Smooth muscle cell (in vitro differentiated cells): ENCODE measurements around the gene TMEM183A. TPM values are rescaled to one million over a fixed set of nuclear protein-coding genes. Genes with fewer than 3 reads are reported as not detected.

Source experiments
- DNase-seq: peaks from one replicate; lab custom pipeline; 2025; ENCODE audit not compliant: unreplicated experiment; lab: John Stamatoyannopoulos, UW
- H2AFZ ChIP-seq: fragments of 200-600 bp; sonication (generic); 2 replicates; pipeline ENCODE4 v1.6.0; 2016; ENCODE audit warnings: antibody characterized with exemption, low read depth, mild to moderate bottlenecking
- H3F3A ChIP-seq: fragments of 200-600 bp; sonication (generic); 2 replicates; pipeline ENCODE4 v1.6.0; 2017; ENCODE audit warnings: antibody characterized with exemption, low read depth
- H3K27ac ChIP-seq: fragments of 200-600 bp; sonication (generic); 2 replicates; pipeline ENCODE4 v1.5.1; 2016; ENCODE audit warnings: low read depth, mild to moderate bottlenecking
- H3K27me3 ChIP-seq: fragments of 200-600 bp; sonication (generic); 2 replicates; pipeline ENCODE4 v1.6.1; 2016; ENCODE audit warnings: low read depth, mild to moderate bottlenecking
- H3K36me3 ChIP-seq: fragments of 200-600 bp; sonication (generic); 2 replicates; pipeline ENCODE4 v1.5.1; 2016; ENCODE audit warnings: low read depth
- H3K4me1 ChIP-seq: fragments of 200-600 bp; sonication (generic); 2 replicates; pipeline ENCODE4 v1.5.1; 2016; ENCODE audit warnings: low read depth
- H3K4me2 ChIP-seq: fragments of 200-600 bp; sonication (generic); 2 replicates; pipeline ENCODE4 v1.6.0; 2016; ENCODE audit warnings: mild to moderate bottlenecking
- H3K4me3 ChIP-seq: fragments of 200-600 bp; sonication (generic); 2 replicates; pipeline ENCODE4 v1.5.1; 2016; ENCODE audit warnings: mild to moderate bottlenecking
- H3K79me2 ChIP-seq: fragments of 200-600 bp; sonication (generic); 2 replicates; pipeline ENCODE4 v1.6.0; 2016; ENCODE audit warnings: low read depth, mild to moderate bottlenecking
- H3K9ac ChIP-seq: fragments of 200-600 bp; sonication (generic); 2 replicates; pipeline ENCODE4 v1.6.0; 2016; ENCODE audit warnings: low read depth
- H3K9me3 ChIP-seq: fragments of 200-600 bp; sonication (generic); replicated peaks from 2 replicates; pipeline ENCODE4 v1.5.1; 2016; ENCODE audit warnings: low read depth
- H4K20me1 ChIP-seq: fragments of 200-600 bp; sonication (generic); 2 replicates; pipeline ENCODE4 v1.6.0; 2016; ENCODE audit warnings: low read depth
- CTCF ChIP-seq: fragments of 200-600 bp; sonication (generic); IDR thresholded peaks from 2 replicates; pipeline ENCODE4 v1.5.1; 2017; ENCODE audit warnings: borderline replicate concordance, mild to moderate bottlenecking, antibody characterized with exemption; ENCODE audit not compliant: insufficient read depth, poor library complexity, severe bottlenecking
- WGBS: methylation state at CpG from one replicate; pipeline ENCODE4 v1.1.7; 2016; ENCODE audit warnings: low lambda C conversion rate; 5-methylcytosine and 5-hydroxymethylcytosine counted together
- polyA plus RNA-seq: library from polyadenylated mRNA; unstranded; fragments of >200 nt; fragmentation: Nextera tagmentation; extraction: Ambion mirVana; gene quantifications from 2 replicates; pipeline ENCODE4 v1.2.1, GENCODE V29; 2016
- total RNA-seq: library from RNA; depleted of rRNA; stranded (reverse); fragments of >200 nt; gene quantifications from 2 replicates; pipeline ENCODE4 v1.2.3, GENCODE V29; 2014

Gene TMEM183A
- total and polyA plus RNA-seq, 2 experiments from 2014 or later: 54.9 to 55.0 TPM

GRCh38 chr1:203045821-203046594 is 38.8 kb downstream of the TMEM183A start:
- Histone ChIP-seq H4K20me1 (peaks cover 70% of the 10 kb centered on the region), H3K79me2 (no peaks in the 10 kb centered on the region), H3F3A (peaks cover 4% of the 10 kb centered on the region), H3K27ac (no peak overlapping the region), H2AFZ (no peak overlapping the region), H3K9me3 (no peaks in the 10 kb centered on the region), H3K4me1 (peaks cover 6% of the 10 kb centered on the region), H3K36me3 (no peaks in the 10 kb centered on the region), H3K4me3 (no peak overlapping the region), H3K27me3 (no peaks in the 10 kb centered on the region), H3K9ac (no peak overlapping the region), H3K4me2 (peak overlapping the region; percentile 73)
- no peak for TF ChIP-seq CTCF
- 82% methylated on average over 15 of the region's 16 CpGs for WGBS
- DNase-seq: no peak

- peak overlapping the region; percentile 73 for H3K4me2 ChIP-seq
Observed at GRCh38 chr1:203046984-203047630, 39.9 kb downstream of the TMEM183A start.

GRCh38 chr1:203048086-203048485 is 40.9 kb downstream of the TMEM183A start:
- Histone ChIP-seq H3K9me3 (no peaks in the 10 kb centered on the region), H3F3A (peaks cover 4% of the 10 kb centered on the region), H3K4me3 (no peak overlapping the region), H3K27me3 (no peaks in the 10 kb centered on the region), H3K4me1 (peaks cover 6% of the 10 kb centered on the region), H3K4me2 (no peak overlapping the region), H4K20me1 (peaks cover 50% of the 10 kb centered on the region), H2AFZ (no peak overlapping the region), H3K79me2 (no peaks in the 10 kb centered on the region), H3K36me3 (no peaks in the 10 kb centered on the region), H3K9ac (no peak overlapping the region), H3K27ac (no peak overlapping the region)
- no peak for DNase-seq
- 95% methylated on average over 11 of the region's 11 CpGs for WGBS
- no peak for TF ChIP-seq CTCF

More at GRCh38 chr1:203046984-203047630, 39.9 kb downstream of the TMEM183A start:
- no peak for DNase-seq
- Histone ChIP-seq H3K4me1 (peaks cover 6% of the 10 kb centered on the region), H3K36me3 (no peaks in the 10 kb centered on the region), H3K9ac (no peak overlapping the region), H2AFZ (no peak overlapping the region), H4K20me1 (peaks cover 59% of the 10 kb centered on the region), H3K79me2 (no peaks in the 10 kb centered on the region), H3K27ac (peak overlapping the region; percentile 43), H3F3A (peaks cover 4% of the 10 kb centered on the region), H3K27me3 (no peaks in the 10 kb centered on the region), H3K9me3 (no peaks in the 10 kb centered on the region), H3K4me3 (no peak overlapping the region)
- TF ChIP-seq CTCF: no peak
- WGBS: 30% methylated on average over 15 of the region's 15 CpGs
